HG03159 (cell line): ENCODE results near the gene GYPB.
"Not testable (repeated sequence)": the region's sequence is repeated elsewhere in the genome, so short reads cannot be mapped to it uniquely, and the experiment has no call there.

Experiments used
- ATAC-seq: cut with Tn5 transposase; IDR thresholded peaks from one replicate; pipeline ENCODE4 v1.9.1; 2021; ENCODE audit warnings: mild to moderate bottlenecking, moderate library complexity; ENCODE audit not compliant: unreplicated experiment

The GYPB gene

DNA sequence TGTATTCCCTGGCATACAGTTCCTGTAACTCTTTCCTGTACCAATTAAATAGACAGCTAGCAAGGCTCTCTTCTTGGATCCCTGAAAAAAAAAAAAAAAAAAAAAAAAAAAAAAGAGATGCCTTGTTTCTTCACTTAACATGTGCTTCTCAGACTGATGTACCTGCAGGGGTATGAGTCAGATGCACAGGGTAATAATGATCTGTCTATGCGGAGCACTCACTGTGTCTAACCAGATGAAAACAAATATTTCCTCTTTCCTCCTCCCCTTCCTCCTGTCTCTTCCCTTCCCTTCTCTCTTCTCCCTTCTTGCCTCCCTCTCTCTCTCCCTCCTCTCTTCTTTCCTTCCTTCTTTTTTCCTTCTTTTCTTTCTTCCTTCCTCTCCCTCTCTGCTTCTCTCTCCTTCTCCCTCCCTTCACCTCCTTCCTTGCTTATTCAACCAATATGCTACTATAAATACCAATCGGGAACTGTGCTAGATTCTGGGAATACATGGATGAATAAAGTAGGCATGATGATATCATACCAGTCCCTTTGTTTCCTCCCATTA lies 3.0 kb downstream of the GYPB start:
- not testable (repeated sequence) for ATAC-seq

DNA sequence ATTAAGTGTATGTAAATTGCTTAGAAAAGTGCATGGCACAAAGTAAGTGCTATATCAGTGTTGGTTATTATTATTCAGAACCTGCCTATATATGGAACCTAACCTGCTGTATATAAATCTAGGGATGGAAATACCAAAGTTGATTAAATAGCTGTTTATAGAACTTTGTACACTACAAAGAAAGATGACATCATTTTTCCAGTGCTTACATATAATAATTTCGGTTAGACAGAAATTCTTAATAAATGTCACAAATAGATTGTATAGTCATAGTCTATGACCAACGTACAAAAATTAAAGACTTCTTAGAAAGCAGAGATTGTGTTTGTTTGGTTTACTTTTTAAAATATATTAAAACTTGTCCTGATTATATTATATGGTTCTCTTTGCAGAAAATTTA lies 4.4 kb downstream of the GYPB start:
- ATAC-seq, result no peak

DNA sequence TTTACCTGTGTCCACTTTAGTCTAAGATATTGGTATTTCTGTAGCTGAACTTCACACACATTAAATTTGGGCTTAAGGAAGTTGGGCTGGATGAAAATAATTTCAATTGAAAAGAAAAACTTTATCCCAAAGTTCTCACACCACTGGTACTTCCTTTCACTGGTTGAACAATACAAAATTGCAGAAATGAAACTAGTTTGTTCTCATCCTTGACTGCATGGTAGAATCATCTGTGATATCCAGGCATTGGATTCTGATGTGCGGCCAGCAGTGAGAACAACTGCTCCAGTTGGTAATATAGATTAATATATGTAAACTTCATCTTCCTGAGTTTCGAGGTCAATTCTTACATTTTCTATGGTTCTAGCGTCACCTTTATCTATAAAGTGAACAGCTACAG lies 10.6 kb downstream of the GYPB start:
- ATAC-seq, result not testable (repeated sequence)

GRCh38 chr4:144007960-144008359 lies 11.2 kb downstream of the GYPB start:
- ATAC-seq, result not testable (repeated sequence)

GRCh38 chr4:144006200-144006803 lies 12.9 kb downstream of the GYPB start:
- not testable (repeated sequence) for ATAC-seq

GRCh38 chr4:144005558-144005953 lies 13.6 kb downstream of the GYPB start:
- not testable (repeated sequence) for ATAC-seq

- ATAC-seq, result not testable (repeated sequence)
These were observed 14.2 kb downstream of the GYPB start for GRCh38 chr4:144004868-144005557.

DNA sequence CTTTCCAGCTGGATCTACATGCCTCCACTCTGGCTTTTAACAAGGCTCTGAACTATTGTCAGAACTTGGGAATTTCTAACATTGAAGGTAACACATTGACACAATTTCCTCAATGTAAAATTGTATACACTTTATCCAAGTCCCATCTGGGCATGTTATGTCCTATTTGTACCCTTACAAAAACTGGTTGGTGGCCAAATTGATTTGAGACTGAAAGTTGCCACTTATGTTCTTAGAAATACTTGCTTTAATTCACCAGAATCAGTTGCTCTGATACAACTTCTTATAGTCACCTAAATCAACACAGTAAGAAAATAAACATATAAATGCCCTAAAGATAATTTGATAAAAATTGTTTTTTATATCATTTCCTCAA lies 15.3 kb downstream of the GYPB start:
- ATAC-seq, result not testable (repeated sequence)

GRCh38 chr4:144003205-144003889 lies 15.8 kb downstream of the GYPB start:
- ATAC-seq, result not testable (repeated sequence)

GRCh38 chr4:144000331-144000995 lies 18.7 kb downstream of the GYPB start:
- ATAC-seq, result not testable (repeated sequence)

DNA sequence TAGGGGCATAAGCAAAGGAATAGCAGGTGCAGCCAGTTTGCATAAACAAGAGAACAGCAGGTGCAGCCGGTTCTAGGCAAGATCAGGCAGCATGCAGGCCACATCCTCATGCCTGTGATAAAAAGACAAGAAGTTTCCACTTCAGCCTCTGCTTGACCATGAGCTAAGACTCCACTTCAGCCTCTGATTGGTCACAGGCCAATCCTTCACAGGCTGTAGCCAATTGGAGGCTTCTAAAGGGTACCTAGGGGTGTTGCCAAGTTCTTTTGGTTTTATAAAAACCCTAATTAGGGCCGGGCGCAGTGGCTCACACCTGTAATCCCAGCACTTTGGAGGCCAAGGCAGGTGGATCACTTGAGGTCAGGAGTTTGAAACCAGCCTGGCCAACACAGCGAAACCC lies 23.0 kb downstream of the GYPB start:
- not testable (repeated sequence) for ATAC-seq

GRCh38 chr4:143991761-143992160 lies 27.4 kb downstream of the GYPB start:
- ATAC-seq, result not testable (repeated sequence)

DNA sequence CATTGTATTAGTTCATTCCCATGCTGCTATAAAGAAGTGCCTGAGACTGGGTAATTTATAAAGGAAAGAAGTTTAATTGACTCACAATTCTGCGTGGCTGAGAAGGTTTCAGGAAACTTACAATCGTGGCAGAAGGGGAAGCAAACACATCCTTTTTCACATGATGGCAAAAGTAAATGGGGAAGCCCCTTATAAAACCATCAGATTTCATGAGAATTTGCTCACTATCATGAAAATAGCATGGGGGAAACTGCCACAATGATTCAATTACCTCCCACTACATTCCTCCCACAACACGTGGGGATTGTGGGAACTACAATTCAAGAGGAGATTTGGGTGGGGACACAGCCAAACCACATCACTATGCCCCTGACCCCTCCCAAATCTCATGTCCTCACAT lies 28.5 kb downstream of the GYPB start:
- not testable (repeated sequence) for ATAC-seq

DNA sequence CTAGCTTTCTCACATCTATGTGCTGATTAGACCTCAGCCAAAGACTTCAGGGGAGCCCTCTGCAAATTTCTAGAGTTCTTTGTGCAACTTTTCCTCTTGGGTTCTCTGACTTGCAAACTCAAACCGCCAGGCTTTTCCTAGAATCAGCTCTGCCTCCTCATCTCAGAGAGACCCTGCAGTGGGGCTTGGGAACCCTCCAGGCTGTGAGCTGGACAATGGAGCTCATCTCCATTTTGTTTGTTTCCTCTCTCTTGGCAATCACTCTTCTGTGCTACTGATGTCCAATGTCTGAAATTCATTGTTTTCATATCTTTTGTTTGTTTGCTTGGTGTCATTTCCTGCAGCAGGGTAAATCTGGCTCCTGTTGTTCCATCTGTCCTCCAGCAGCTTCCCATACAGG lies 33.0 kb downstream of the GYPB start:
- no peak for ATAC-seq

DNA sequence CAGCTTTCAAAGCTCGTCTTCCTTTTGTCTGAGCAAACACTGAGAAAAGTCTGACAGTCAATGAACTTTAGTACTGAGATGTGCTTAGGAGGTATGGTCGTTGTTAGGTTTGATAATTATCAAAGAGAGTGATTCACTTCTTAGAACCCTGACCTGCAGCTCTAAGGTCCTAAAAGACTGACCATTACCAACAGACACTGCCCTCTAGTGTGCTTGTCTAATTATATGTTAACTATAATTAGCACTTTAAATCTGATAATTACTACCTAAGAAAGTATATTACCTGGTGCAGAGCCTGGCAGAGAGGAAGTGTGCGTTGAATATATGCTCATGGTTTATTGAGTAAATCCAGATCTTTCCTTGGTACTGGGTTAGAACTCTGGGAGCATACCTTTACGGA lies 38.4 kb downstream of the GYPB start:
- ATAC-seq, result not testable (repeated sequence)

GRCh38 chr4:143975527-143975926 lies 43.7 kb downstream of the GYPB start:
- ATAC-seq, result not testable (repeated sequence)

DNA sequence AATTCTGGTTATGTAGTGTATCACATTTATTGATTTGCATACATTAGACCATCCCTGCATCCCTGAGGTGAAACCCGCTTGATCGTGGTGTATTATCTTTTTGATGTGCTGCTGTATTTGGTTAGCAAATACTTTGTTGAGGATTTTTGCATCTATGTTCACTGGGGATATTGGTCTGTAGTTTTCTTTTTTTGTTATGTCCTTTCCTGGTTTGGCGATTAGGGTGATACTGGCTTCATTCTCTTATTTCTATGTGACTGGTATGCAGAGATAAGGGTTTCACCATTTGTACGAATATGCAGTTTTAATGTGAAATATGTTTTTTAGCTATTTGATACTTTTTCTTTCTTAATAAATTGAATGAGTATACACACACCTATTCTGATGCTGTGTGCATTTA lies 45.2 kb downstream of the GYPB start:
- not testable (repeated sequence) for ATAC-seq

DNA sequence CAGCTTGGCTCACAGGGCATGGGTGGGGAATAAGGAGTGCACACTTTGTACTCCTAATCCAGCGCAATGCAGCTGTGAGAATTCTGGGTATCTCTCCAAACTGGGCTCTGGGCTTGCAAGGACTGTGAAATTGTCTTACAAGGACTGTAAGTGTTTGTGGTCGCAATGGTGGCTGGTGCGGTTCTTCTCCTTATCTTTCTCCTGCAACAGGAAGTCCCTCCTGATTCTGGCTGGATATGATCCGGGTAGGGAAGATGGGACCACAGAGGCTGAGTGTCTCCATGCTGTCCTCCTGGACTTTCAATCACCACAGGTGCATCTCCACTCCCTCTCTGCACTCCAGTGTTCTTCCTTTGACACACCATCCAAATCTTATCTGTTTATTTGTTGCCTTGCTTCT lies 58.1 kb downstream of the GYPB start:
- ATAC-seq, result no peak

DNA sequence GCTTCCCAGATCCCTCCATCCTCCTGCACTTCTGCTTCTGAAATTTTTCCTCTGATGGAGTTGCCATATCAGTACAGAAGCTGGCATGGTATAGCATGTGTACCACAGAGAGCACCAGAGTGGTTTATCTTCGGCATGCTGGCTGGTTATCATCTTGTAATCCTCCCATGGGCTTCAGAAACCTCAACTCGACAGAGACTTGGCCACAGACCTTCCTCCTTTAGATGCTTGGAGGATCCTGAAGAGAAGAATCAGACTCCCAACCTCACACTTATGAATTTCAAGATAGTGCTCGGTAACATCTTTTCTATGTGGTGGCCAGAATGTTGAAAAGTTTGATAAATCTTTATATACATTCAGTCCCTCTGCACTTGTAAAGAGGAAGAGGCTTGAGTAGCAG lies 63.9 kb downstream of the GYPB start:
- not testable (repeated sequence) for ATAC-seq

GRCh38 chr4:143951458-143951972 lies 67.7 kb downstream of the GYPB start:
- ATAC-seq, result not testable (repeated sequence)

DNA sequence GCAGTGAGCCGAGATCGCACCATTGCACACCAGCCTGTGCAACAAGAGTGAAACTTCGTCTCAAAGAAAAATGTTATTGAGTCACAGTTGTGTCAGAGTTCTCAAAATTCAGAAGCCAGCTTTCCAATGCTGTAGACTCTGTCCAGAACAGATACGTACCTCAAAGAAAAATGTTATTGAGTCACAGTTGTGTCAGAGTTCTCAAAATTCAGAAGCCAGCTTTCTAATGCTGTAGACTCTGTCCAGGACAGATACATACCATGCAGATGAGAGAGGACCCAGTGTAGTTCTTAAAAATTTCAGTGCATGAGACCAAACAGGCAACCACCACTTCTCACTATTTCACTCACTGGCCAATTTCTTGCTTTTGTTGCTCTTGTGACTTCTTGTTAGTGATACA lies 68.2 kb downstream of the GYPB start:
- ATAC-seq, result not testable (repeated sequence)
